ENCODE measurements around the gene C12orf43. TPM values are rescaled to one million over a fixed set of nuclear protein-coding genes. Genes with fewer than 3 reads are reported as not detected.

C12orf43 gene
- polyA plus RNA-seq, 1 donor from 2014 or later: 20.3 TPM

DNA sequence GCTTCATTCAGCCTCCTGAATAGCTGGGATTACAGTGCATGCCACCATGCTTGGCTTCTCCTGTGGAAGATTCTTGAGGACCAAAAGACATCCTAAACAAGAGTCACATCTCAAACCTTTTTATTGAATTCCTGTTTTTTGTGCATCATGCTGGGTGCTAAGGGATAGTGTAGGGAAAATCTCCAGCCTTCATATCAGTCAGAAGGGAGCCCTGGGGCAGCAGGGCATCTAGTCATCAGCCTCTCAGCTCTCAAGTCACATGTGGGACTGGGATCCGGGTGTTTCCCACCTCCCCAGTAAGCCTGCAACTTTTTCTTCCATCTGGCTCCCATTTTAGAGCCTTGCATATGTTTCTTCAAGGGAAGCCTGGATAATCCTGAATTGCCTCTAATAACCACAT, 47.8 kb upstream of the C12orf43 start:
- Histone ChIP-seq H3K27me3 (ENCODE audit: insufficient read depth, low read depth, low read length) (no peaks in the 10 kb centered on the region), H3K9ac (ENCODE audit: low read length) (no peak overlapping the region), H3K79me2 (replicated peaks; ENCODE audit: insufficient read depth, low read length) (no peaks in the 10 kb centered on the region), H3K9me2 (ENCODE audit: insufficient read depth, low read length) (no peaks in the 10 kb centered on the region), H2AFZ (ENCODE audit: low read depth, low read length) (no peak overlapping the region), H3K9me3 (ENCODE audit: low read length) (no peaks in the 10 kb centered on the region), H3K36me3 (ENCODE audit: insufficient read depth, low read length) (no peaks in the 10 kb centered on the region), H4K20me1 (ENCODE audit: insufficient read depth) (no peaks in the 10 kb centered on the region), H3K4me2 (ENCODE audit: low read length) (no peak overlapping the region), H3K27ac (ENCODE audit: low read length) (no peak overlapping the region), H3K4me3 (ENCODE audit: low read length) (no peak overlapping the region), H3F3A (ENCODE audit: insufficient read depth, low read length, poor library complexity, severe bottlenecking) (no peaks in the 10 kb centered on the region)
- TF ChIP-seq EZH2 (IDR thresholded peaks at IDR 0.05; ENCODE audit: borderline replicate concordance, insufficient read depth, low read length, poor library complexity, severe bottlenecking) (no peak), EP300 (conservative IDR thresholded peaks at IDR 0.05; ENCODE audit: poor library complexity, severe bottlenecking) (no peak), TAF1 (IDR thresholded peaks at IDR 0.05; ENCODE audit: low read depth) (no peak), POLR2AphosphoS5 (IDR thresholded peaks at IDR 0.05) (no peak), RAD21 (conservative IDR thresholded peaks at IDR 0.05) (no peak), MXI1 (conservative IDR thresholded peaks at IDR 0.05; ENCODE audit: poor library complexity, severe bottlenecking) (no peak), SMC3 (conservative IDR thresholded peaks at IDR 0.05; ENCODE audit: poor library complexity) (no peak)
- TF ChIP-seq, protein P1, sequence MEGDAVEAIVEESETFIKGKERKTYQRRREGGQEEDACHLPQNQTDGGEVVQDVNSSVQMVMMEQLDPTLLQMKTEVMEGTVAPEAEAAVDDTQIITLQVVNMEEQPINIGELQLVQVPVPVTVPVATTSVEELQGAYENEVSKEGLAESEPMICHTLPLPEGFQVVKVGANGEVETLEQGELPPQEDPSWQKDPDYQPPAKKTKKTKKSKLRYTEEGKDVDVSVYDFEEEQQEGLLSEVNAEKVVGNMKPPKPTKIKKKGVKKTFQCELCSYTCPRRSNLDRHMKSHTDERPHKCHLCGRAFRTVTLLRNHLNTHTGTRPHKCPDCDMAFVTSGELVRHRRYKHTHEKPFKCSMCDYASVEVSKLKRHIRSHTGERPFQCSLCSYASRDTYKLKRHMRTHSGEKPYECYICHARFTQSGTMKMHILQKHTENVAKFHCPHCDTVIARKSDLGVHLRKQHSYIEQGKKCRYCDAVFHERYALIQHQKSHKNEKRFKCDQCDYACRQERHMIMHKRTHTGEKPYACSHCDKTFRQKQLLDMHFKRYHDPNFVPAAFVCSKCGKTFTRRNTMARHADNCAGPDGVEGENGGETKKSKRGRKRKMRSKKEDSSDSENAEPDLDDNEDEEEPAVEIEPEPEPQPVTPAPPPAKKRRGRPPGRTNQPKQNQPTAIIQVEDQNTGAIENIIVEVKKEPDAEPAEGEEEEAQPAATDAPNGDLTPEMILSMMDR (IDR thresholded peaks at IDR 0.05; ENCODE audit: poor library complexity, severe bottlenecking): no peak
- TF ChIP-seq, protein P2, sequence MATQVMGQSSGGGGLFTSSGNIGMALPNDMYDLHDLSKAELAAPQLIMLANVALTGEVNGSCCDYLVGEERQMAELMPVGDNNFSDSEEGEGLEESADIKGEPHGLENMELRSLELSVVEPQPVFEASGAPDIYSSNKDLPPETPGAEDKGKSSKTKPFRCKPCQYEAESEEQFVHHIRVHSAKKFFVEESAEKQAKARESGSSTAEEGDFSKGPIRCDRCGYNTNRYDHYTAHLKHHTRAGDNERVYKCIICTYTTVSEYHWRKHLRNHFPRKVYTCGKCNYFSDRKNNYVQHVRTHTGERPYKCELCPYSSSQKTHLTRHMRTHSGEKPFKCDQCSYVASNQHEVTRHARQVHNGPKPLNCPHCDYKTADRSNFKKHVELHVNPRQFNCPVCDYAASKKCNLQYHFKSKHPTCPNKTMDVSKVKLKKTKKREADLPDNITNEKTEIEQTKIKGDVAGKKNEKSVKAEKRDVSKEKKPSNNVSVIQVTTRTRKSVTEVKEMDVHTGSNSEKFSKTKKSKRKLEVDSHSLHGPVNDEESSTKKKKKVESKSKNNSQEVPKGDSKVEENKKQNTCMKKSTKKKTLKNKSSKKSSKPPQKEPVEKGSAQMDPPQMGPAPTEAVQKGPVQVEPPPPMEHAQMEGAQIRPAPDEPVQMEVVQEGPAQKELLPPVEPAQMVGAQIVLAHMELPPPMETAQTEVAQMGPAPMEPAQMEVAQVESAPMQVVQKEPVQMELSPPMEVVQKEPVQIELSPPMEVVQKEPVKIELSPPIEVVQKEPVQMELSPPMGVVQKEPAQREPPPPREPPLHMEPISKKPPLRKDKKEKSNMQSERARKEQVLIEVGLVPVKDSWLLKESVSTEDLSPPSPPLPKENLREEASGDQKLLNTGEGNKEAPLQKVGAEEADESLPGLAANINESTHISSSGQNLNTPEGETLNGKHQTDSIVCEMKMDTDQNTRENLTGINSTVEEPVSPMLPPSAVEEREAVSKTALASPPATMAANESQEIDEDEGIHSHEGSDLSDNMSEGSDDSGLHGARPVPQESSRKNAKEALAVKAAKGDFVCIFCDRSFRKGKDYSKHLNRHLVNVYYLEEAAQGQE (IDR thresholded peaks at IDR 0.05; ENCODE audit: borderline replicate concordance): no peak

GRCh38 chr12:121062391-121063045, 46.2 kb upstream of the C12orf43 start:
- Histone ChIP-seq H3K9me2 (ENCODE audit: insufficient read depth, low read length) (no peaks in the 10 kb centered on the region), H3F3A (ENCODE audit: insufficient read depth, low read length, poor library complexity, severe bottlenecking) (no peaks in the 10 kb centered on the region)

More at GRCh38 chr12:121062391-121063045, 46.2 kb upstream of the C12orf43 start:
- Histone ChIP-seq H3K27ac (ENCODE audit: low read length) (no peak overlapping the region), H4K20me1 (ENCODE audit: insufficient read depth) (no peaks in the 10 kb centered on the region), H2AFZ (ENCODE audit: low read depth, low read length) (no peak overlapping the region), H3K9me3 (ENCODE audit: low read length) (no peaks in the 10 kb centered on the region), H3K36me3 (ENCODE audit: insufficient read depth, low read length) (no peaks in the 10 kb centered on the region), H3K4me3 (ENCODE audit: low read length) (no peak overlapping the region), H3K9ac (ENCODE audit: low read length) (no peak overlapping the region), H3K27me3 (ENCODE audit: insufficient read depth, low read depth, low read length) (no peaks in the 10 kb centered on the region), H3K79me2 (replicated peaks; ENCODE audit: insufficient read depth, low read length) (no peaks in the 10 kb centered on the region), H3K4me2 (ENCODE audit: low read length) (no peak overlapping the region)
- no peak for TF ChIP-seq POLR2AphosphoS5 (IDR thresholded peaks at IDR 0.05)
- TF ChIP-seq EP300 (conservative IDR thresholded peaks at IDR 0.05; ENCODE audit: poor library complexity, severe bottlenecking): no peak
- TF ChIP-seq EZH2 (IDR thresholded peaks at IDR 0.05; ENCODE audit: borderline replicate concordance, insufficient read depth, low read length, poor library complexity, severe bottlenecking): no peak
- TF ChIP-seq SMC3 (conservative IDR thresholded peaks at IDR 0.05; ENCODE audit: poor library complexity): no peak
- TF ChIP-seq, protein P2 (IDR thresholded peaks at IDR 0.05; ENCODE audit: borderline replicate concordance): no peak
- TF ChIP-seq TAF1 (IDR thresholded peaks at IDR 0.05; ENCODE audit: low read depth): no peak
- TF ChIP-seq, protein P1 (IDR thresholded peaks at IDR 0.05; ENCODE audit: poor library complexity, severe bottlenecking): no peak
- no peak for TF ChIP-seq RAD21 (conservative IDR thresholded peaks at IDR 0.05)
- TF ChIP-seq MXI1 (conservative IDR thresholded peaks at IDR 0.05; ENCODE audit: poor library complexity, severe bottlenecking): no peak
